ENCODE results near the gene MR1.
"Not testable (repeated sequence)": the region's sequence is repeated elsewhere in the genome, so short reads cannot be mapped to it uniquely, and the experiment has no call there.

The MR1 gene

GRCh38 chr1:181028196-181028595 is 5.6 kb upstream of the MR1 start:
- ChIA-PET POLR2A (ENCODE audit: low non-redundant PET) (no interaction called here), CTCF (no interaction called here)
- no peak for TF ChIP-seq CTCF (conservative IDR thresholded peaks at IDR 0.05; ENCODE audit: low read depth)
- no peak for DNase-seq (ENCODE audit: low spot score)
- no peak overlapping the region for H3K27ac ChIP-seq

- no peak for DNase-seq (ENCODE audit: low spot score)
- ChIA-PET CTCF (no interaction called here), POLR2A (ENCODE audit: low non-redundant PET) (no interaction called here)
- no peak for TF ChIP-seq CTCF (conservative IDR thresholded peaks at IDR 0.05; ENCODE audit: low read depth)
- H3K27ac ChIP-seq: no peak overlapping the region
Measured at GRCh38 chr1:181028615-181029014, 5.2 kb upstream of the MR1 start.

GRCh38 chr1:181032535-181032934 is 1.2 kb upstream of the MR1 start:
- no peak for DNase-seq (ENCODE audit: low spot score)
- POLR2A ChIA-PET (ENCODE audit: low non-redundant PET): interaction anchor here (1.6 kb wide), 1 partner anchor 10 kb away, joined by 10 read pairs; the partner anchor contains the start of gene STX6
- CTCF ChIA-PET: no interaction called here
- H3K27ac ChIP-seq: no peak overlapping the region
- TF ChIP-seq CTCF (conservative IDR thresholded peaks at IDR 0.05; ENCODE audit: low read depth): no peak

- DNase-seq (ENCODE audit: low spot score): peak; percentile 28
- no peak for TF ChIP-seq CTCF (conservative IDR thresholded peaks at IDR 0.05; ENCODE audit: low read depth)
- H3K27ac ChIP-seq: peak overlapping the region; percentile 76
- ChIA-PET POLR2A (ENCODE audit: low non-redundant PET) (interaction anchor here (1.6 kb wide), 1 partner anchor 10 kb away, joined by 10 read pairs; the partner anchor contains the start of gene STX6), CTCF (interaction anchor here (0.6 to 1.0 kb wide), 4 partner anchors 31 to 103 kb away, joined by 3 read pairs; no protein-coding TSS in a partner anchor)
Measured at GRCh38 chr1:181033128-181033798, 520 bp upstream of the MR1 start.

- H3K27ac ChIP-seq; CTCF ChIA-PET; DNase-seq (ENCODE audit: low spot score); POLR2A ChIA-PET (ENCODE audit: low non-redundant PET): not testable (repeated sequence)
Measured at GRCh38 chr1:181035210-181035609, 1.4 kb downstream of the MR1 start.

GRCh38 chr1:181036107-181036836 is 2.5 kb downstream of the MR1 start:
- TF ChIP-seq CTCF (conservative IDR thresholded peaks at IDR 0.05; ENCODE audit: low read depth): no peak
- ChIA-PET POLR2A (ENCODE audit: low non-redundant PET) (no interaction called here), CTCF (interaction anchor here (0.6 kb wide), 1 partner anchor 13 kb away, joined by 3 read pairs; no protein-coding TSS in a partner anchor)
- no peak for DNase-seq (ENCODE audit: low spot score)
- H3K27ac ChIP-seq: no peak overlapping the region

- no peak for TF ChIP-seq CTCF (conservative IDR thresholded peaks at IDR 0.05; ENCODE audit: low read depth)
- H3K27ac ChIP-seq: no peak overlapping the region
- ChIA-PET POLR2A (ENCODE audit: low non-redundant PET) (no interaction called here), CTCF (interaction anchor here (0.5 to 0.9 kb wide), 4 partner anchors 67 to 605 kb away, joined by 3 to 9 read pairs (median 4); no protein-coding TSS in a partner anchor)
- no peak for DNase-seq (ENCODE audit: low spot score)
Measured at GRCh38 chr1:181037386-181037785, 3.6 kb downstream of the MR1 start.

Data from RWPE1 (cell line).